MM.1S (cell line): ENCODE data around the gene ZMYM4.

Experiments used
- DNase-seq: peaks from one replicate; pipeline ENCODE4 v3.0.0-alpha.2; 2015
- H2AFZ ChIP-seq: fragments of 300-600 bp; sonication (generic); 2 replicates; pipeline ENCODE4 v1.6.0; 2016; ENCODE audit warnings: antibody characterized with exemption, low read length
- H3F3A ChIP-seq: fragments of 300-600 bp; sonication (generic); 2 replicates; pipeline ENCODE4 v1.6.1; 2016; ENCODE audit warnings: mild to moderate bottlenecking, antibody characterized with exemption, low read length, moderate library complexity, mixed read lengths; ENCODE audit not compliant: insufficient read depth
- H3K27ac ChIP-seq: fragments of 300-600 bp; sonication (generic); 2 replicates; pipeline ENCODE4 v1.5.1; 2016; ENCODE audit warnings: mild to moderate bottlenecking, low read length
- H3K27me3 ChIP-seq: fragments of 300-600 bp; sonication (generic); replicated peaks from 2 replicates; pipeline ENCODE4 v1.6.0; 2016; ENCODE audit warnings: low read length; ENCODE audit not compliant: insufficient read depth
- H3K36me3 ChIP-seq: fragments of 300-600 bp; sonication (generic); replicated peaks from 2 replicates; pipeline ENCODE4 v1.6.1; 2016; ENCODE audit warnings: mild to moderate bottlenecking, low read length, mixed read lengths; ENCODE audit not compliant: insufficient read depth
- H3K4me1 ChIP-seq: fragments of 300-600 bp; sonication (generic); 2 replicates; pipeline ENCODE4 v1.6.1; 2016; ENCODE audit warnings: low read length, mixed read lengths
- H3K4me2 ChIP-seq: fragments of 300-600 bp; sonication (generic); 2 replicates; pipeline ENCODE4 v1.6.0; 2016; ENCODE audit warnings: low read depth, low read length
- H3K4me3 ChIP-seq: fragments of 300-600 bp; sonication (generic); 2 replicates; pipeline ENCODE4 v1.5.1; 2016; ENCODE audit warnings: low read length, mixed read lengths
- H3K79me2 ChIP-seq: fragments of 300-600 bp; sonication (generic); 2 replicates; pipeline ENCODE4 v1.6.1; 2016; ENCODE audit warnings: mixed run types, low read length, mixed read lengths
- H3K9ac ChIP-seq: fragments of 300-600 bp; sonication (generic); 2 replicates; pipeline ENCODE4 v1.6.1; 2016; ENCODE audit warnings: low read length, mixed read lengths
- H3K9me2 ChIP-seq: fragments of 300-600 bp; sonication (generic); replicated peaks from 2 replicates; pipeline ENCODE4 v1.6.1; 2016; ENCODE audit warnings: mild to moderate bottlenecking, low read length, mixed read lengths; ENCODE audit not compliant: insufficient read depth
- H3K9me3 ChIP-seq: fragments of 300-600 bp; sonication (generic); replicated peaks from 2 replicates; pipeline ENCODE4 v1.6.1; 2016; ENCODE audit warnings: mild to moderate bottlenecking, low read length, mixed read lengths; ENCODE audit not compliant: insufficient read depth
- H4K20me1 ChIP-seq: fragments of 300-600 bp; sonication (generic); 2 replicates; pipeline ENCODE4 v1.6.1; 2016; ENCODE audit warnings: mild to moderate bottlenecking, low read length, moderate library complexity, mixed read lengths; ENCODE audit not compliant: insufficient read depth
- CTCF ChIP-seq: fragments of 300-600 bp; sonication (generic); IDR thresholded peaks from 2 replicates; pipeline ENCODE4 v1.5.1; 2016; ENCODE audit warnings: antibody characterized with exemption, low read length, mixed read lengths
- EZH2 ChIP-seq: fragments of 300-600 bp; sonication (generic); optimal IDR thresholded peaks from 2 replicates; pipeline ENCODE3; 2017; ENCODE audit warnings: low read depth, mild to moderate bottlenecking, antibody characterized with exemption, low read length, mixed read lengths
- EZH2phosphoT487 ChIP-seq: fragments of 300-600 bp; sonication (generic); IDR thresholded peaks from 2 replicates; pipeline ENCODE4 v1.6.1; 2018; ENCODE audit warnings: antibody characterized with exemption, low read length

The ZMYM4 gene

GRCh38 chr1:35319988-35320713 is 51.6 kb downstream of the ZMYM4 start:
- TF ChIP-seq EZH2 = no peak
- TF ChIP-seq CTCF = no peak
- no peak for TF ChIP-seq EZH2phosphoT487
- Histone ChIP-seq H3K9me3 (no peaks in the 10 kb centered on the region), H3K79me2 (no peaks in the 10 kb centered on the region), H4K20me1 (no peaks in the 10 kb centered on the region), H3K4me2 (no peak overlapping the region), H3K4me3 (no peak overlapping the region), H3K9ac (no peak overlapping the region), H3K27ac (no peak overlapping the region), H3F3A (no peaks in the 10 kb centered on the region), H2AFZ (no peak overlapping the region), H3K27me3 (no peaks in the 10 kb centered on the region), H3K36me3 (no peaks in the 10 kb centered on the region), H3K4me1 (no peaks in the 10 kb centered on the region), H3K9me2 (no peaks in the 10 kb centered on the region)
- DNase-seq = no peak

- no peaks in the 10 kb centered on the region for H3K79me2 ChIP-seq
- no peak overlapping the region for H2AFZ ChIP-seq
- no peak for TF ChIP-seq EZH2phosphoT487
- no peak for TF ChIP-seq CTCF
- no peak for TF ChIP-seq EZH2
- H3K9me3 ChIP-seq = no peaks in the 10 kb centered on the region
- no peak for DNase-seq
- no peaks in the 10 kb centered on the region for H3K27me3 ChIP-seq
- H3K27ac ChIP-seq = no peak overlapping the region
- H3K4me3 ChIP-seq = no peak overlapping the region
- H4K20me1 ChIP-seq = no peaks in the 10 kb centered on the region
- H3K36me3 ChIP-seq = no peaks in the 10 kb centered on the region
- H3K9ac ChIP-seq = no peak overlapping the region
- H3K4me2 ChIP-seq = no peak overlapping the region
- no peaks in the 10 kb centered on the region for H3F3A ChIP-seq
- H3K4me1 ChIP-seq = no peaks in the 10 kb centered on the region
- H3K9me2 ChIP-seq = no peaks in the 10 kb centered on the region
These were observed 52.4 kb downstream of the ZMYM4 start for GRCh38 chr1:35320937-35321336.

- Histone ChIP-seq H3K27ac (no peak overlapping the region), H3K36me3 (no peaks in the 10 kb centered on the region), H4K20me1 (no peaks in the 10 kb centered on the region), H2AFZ (no peak overlapping the region), H3F3A (no peaks in the 10 kb centered on the region), H3K79me2 (no peaks in the 10 kb centered on the region), H3K4me2 (no peak overlapping the region), H3K9me2 (no peaks in the 10 kb centered on the region), H3K27me3 (no peaks in the 10 kb centered on the region), H3K4me1 (no peaks in the 10 kb centered on the region), H3K4me3 (no peak overlapping the region), H3K9ac (no peak overlapping the region), H3K9me3 (no peaks in the 10 kb centered on the region)
- DNase-seq = no peak
- TF ChIP-seq EZH2phosphoT487 (no peak), EZH2 (no peak), CTCF (no peak)
These were observed 56.0 kb downstream of the ZMYM4 start for GRCh38 chr1:35324486-35324885.
